T-helper 2 cell (primary cell): ENCODE data around the gene SPEG.

ENCODE experiments used
- DNase-seq, 5 experiments: peaks; one replicate each; pipeline versions ENCODE4 v3.0.0 to v3.0.0-alpha.2; 2012 to 2022

SPEG gene

GRCh38 chr2:219498280-219499057 lies 63.8 kb downstream of the SPEG start, which contains the start of gene GMPPA:
GMPPA (plus strand) TSS chr2:219498891; CDS start chr2:219499976, 1,085 bp downstream.
- peak; percentile 71 to 98 (median 88) for DNase-seq

GRCh38 chr2:219499058-219499307 lies 64.3 kb downstream of the SPEG start:
- no peak for DNase-seq

- DNase-seq, result no peak
Measured at GRCh38 chr2:219499555-219499954, 64.9 kb downstream of the SPEG start.

GRCh38 chr2:219500135-219500534 lies 65.5 kb downstream of the SPEG start:
- no peak for DNase-seq

- no peak for DNase-seq
Measured at GRCh38 chr2:219501849-219502248, 67.2 kb downstream of the SPEG start.

- DNase-seq, result no peak
Measured at GRCh38 chr2:219502618-219503017, 68.0 kb downstream of the SPEG start.

GRCh38 chr2:219505585-219505984 lies 70.9 kb downstream of the SPEG start:
- no peak for DNase-seq

- no peak for DNase-seq
Measured at GRCh38 chr2:219506153-219506801, 71.6 kb downstream of the SPEG start.

- no peak for DNase-seq
Measured at GRCh38 chr2:219506802-219507526, 72.3 kb downstream of the SPEG start.

- DNase-seq, result no peak
Measured at GRCh38 chr2:219507581-219508443, 73.2 kb downstream of the SPEG start.

- DNase-seq, result no peak
Measured at GRCh38 chr2:219508444-219508734, 73.7 kb downstream of the SPEG start.

GRCh38 chr2:219508971-219509779 lies 74.5 kb downstream of the SPEG start:
- DNase-seq, result no peak

GRCh38 chr2:219509780-219510511 lies 75.3 kb downstream of the SPEG start:
- peak in 3 of 5 experiments; percentile 17 to 57 (median 36) for DNase-seq

- DNase-seq, result no peak
Measured at GRCh38 chr2:219510512-219511135, 76.0 kb downstream of the SPEG start.

GRCh38 chr2:219511547-219512325 lies 77.1 kb downstream of the SPEG start:
- no peak for DNase-seq

GRCh38 chr2:219512524-219513216 lies 78.0 kb downstream of the SPEG start:
- DNase-seq, result no peak

- no peak for DNase-seq
Measured at GRCh38 chr2:219513787-219514186, 79.1 kb downstream of the SPEG start.

- DNase-seq, result peak in 1 of 5 experiments; percentile 61
Measured at GRCh38 chr2:219514196-219514761, 79.6 kb downstream of the SPEG start, which contains the start of gene ASIC4. ASIC4 (plus strand) TSS chr2:219514482; CDS start chr2:219514725, 243 bp downstream.

GRCh38 chr2:219514836-219515235 lies 80.2 kb downstream of the SPEG start:
- DNase-seq, result no peak
